BJ (cell line): Measurements from ENCODE around the gene GPX2. TPM values are rescaled to one million over a fixed set of nuclear protein-coding genes. Genes with fewer than 3 reads are reported as not detected.

ENCODE experiments used
- CTCF ChIA-PET: fragments of 350-600 bp; formaldehyde crosslinking; extraction: SDS; loops from one replicate; lab custom pipeline; 2021; ENCODE audit warnings: antibody characterized with exemption, inconsistent platforms; lab: Yijun Ruan, JAX
- POLR2A ChIA-PET: fragments of 300-600 bp; sonication (Branson Sonifier 250); formaldehyde crosslinking; extraction: SDS; loops from one replicate; lab custom pipeline; 2021; ENCODE audit warnings: antibody characterized with exemption; lab: Charles Lee
- DNase-seq: peaks from one replicate; pipeline ENCODE4 v3.0.0-alpha.2; 2011; ENCODE audit warnings: low read depth
- H3K27me3 ChIP-seq: 2 replicates; pipeline ENCODE4 v1.6.0; 2011; ENCODE audit warnings: low read length; ENCODE audit not compliant: control insufficient read depth, insufficient read depth
- H3K36me3 ChIP-seq: 2 replicates; pipeline ENCODE4 v1.5.1; 2011; ENCODE audit warnings: low read length; ENCODE audit not compliant: control insufficient read depth, insufficient read depth
- H3K4me3 ChIP-seq: 2 replicates; pipeline ENCODE4 v1.5.1; 2011; ENCODE audit warnings: low read depth, mild to moderate bottlenecking, control low read depth, low read length
- polyA plus RNA-seq: library from polyadenylated mRNA; depleted of rRNA; stranded (reverse); fragments of >200 nt; gene quantifications from 2 replicates; pipeline ENCODE4 v1.2.3, GENCODE V29; 2011
- TF ChIP-seq, protein P1 (sequence below): IDR thresholded peaks from 2 replicates; pipeline ENCODE4 v1.5.1; 2011; ENCODE audit warnings: low read depth, mild to moderate bottlenecking, control low read depth, inconsistent platforms, low read length, moderate library complexity; ENCODE audit not compliant: insufficient read depth

GPX2 gene
- polyA plus RNA-seq, 1 experiment = 0.15 TPM

DNA sequence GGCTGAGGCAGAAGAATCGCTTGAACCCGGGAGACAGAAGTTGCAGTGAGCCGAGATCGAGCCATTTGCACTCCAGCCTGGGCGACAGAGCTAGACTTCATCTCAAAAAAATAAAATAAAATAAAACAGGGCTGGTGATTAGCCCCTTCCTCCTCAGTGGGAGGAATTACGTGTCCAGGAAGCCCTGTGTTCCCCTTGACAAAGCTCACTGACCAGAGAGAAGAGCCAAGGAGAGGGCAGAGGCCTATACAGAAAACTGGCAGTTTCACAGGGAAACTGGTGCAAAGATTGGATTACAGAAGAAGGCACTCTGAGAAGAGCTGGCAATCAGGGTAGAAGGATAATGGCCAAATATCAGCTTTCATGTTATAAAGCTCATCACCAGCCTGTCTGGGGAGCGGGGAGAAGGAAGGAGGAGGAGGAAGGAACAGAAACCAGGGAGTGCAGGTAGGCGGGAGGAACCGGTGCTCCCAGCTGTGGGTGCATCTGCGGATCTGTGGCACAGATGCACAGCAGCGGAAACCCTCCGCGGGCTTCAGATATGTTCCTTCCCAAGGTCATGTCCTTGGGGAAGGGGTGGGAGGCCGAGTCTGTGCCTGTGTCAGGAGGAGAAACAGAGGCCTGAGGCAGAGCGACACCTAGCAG, 22.9 kb upstream of the GPX2 start:
- DNase-seq = no peak
- TF ChIP-seq, protein P1, sequence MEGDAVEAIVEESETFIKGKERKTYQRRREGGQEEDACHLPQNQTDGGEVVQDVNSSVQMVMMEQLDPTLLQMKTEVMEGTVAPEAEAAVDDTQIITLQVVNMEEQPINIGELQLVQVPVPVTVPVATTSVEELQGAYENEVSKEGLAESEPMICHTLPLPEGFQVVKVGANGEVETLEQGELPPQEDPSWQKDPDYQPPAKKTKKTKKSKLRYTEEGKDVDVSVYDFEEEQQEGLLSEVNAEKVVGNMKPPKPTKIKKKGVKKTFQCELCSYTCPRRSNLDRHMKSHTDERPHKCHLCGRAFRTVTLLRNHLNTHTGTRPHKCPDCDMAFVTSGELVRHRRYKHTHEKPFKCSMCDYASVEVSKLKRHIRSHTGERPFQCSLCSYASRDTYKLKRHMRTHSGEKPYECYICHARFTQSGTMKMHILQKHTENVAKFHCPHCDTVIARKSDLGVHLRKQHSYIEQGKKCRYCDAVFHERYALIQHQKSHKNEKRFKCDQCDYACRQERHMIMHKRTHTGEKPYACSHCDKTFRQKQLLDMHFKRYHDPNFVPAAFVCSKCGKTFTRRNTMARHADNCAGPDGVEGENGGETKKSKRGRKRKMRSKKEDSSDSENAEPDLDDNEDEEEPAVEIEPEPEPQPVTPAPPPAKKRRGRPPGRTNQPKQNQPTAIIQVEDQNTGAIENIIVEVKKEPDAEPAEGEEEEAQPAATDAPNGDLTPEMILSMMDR = no peak
- POLR2A ChIA-PET = no interaction called here
- H3K4me3 ChIP-seq = no peak overlapping the region
- CTCF ChIA-PET = interaction anchor here (1.9 kb wide), 1 partner anchor 142 kb away, joined by 5 read pairs; no protein-coding TSS in a partner anchor
- H3K36me3 ChIP-seq = no peaks in the 10 kb centered on the region
- no peaks in the 10 kb centered on the region for H3K27me3 ChIP-seq

DNA sequence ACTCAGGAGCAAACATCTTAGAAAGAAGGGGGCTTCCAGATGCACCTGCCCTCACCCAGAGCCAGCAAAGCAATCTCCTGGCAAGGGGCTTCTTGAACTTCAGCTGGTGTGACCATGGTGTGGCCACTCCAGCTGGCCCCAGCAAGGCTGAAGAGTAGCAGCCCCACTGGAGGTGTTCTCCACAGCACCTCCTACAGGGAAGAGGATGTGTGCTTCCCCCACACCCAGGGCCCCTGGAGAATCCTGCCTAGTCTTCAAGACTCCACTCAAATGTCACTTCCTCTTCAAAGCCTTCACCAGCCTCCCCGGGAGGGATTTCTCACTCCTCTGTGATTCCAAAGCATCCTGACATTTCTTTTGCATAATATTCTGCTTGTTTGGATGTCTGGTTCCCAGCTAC, 21.1 kb upstream of the GPX2 start:
- Histone ChIP-seq H3K4me3 (no peak overlapping the region), H3K27me3 (no peaks in the 10 kb centered on the region), H3K36me3 (no peaks in the 10 kb centered on the region)
- POLR2A ChIA-PET = no interaction called here
- no peak for DNase-seq
- TF ChIP-seq, protein P1 = no peak
- CTCF ChIA-PET = interaction anchor here (1.0 kb wide), 1 partner anchor 18 kb away, joined by 3 read pairs; no protein-coding TSS in a partner anchor

- no peak overlapping the region for H3K4me3 ChIP-seq
- POLR2A ChIA-PET = no interaction called here
- H3K27me3 ChIP-seq = no peaks in the 10 kb centered on the region
- no peaks in the 10 kb centered on the region for H3K36me3 ChIP-seq
- no peak for DNase-seq
- CTCF ChIA-PET = interaction anchor here (0.8 to 1.6 kb wide), 4 partner anchors 8 to 138 kb away, joined by 3 to 6 read pairs (median 4); no protein-coding TSS in a partner anchor
- TF ChIP-seq, protein P1 = no peak
Measured at GRCh38 chr14:64960762-64961276, 18.3 kb upstream of the GPX2 start.

- TF ChIP-seq, protein P1 = no peak
- no peaks in the 10 kb centered on the region for H3K36me3 ChIP-seq
- H3K4me3 ChIP-seq = no peak overlapping the region
- DNase-seq = no peak
- CTCF ChIA-PET = no interaction called here
- no peaks in the 10 kb centered on the region for H3K27me3 ChIP-seq
- POLR2A ChIA-PET = interaction anchor here (0.5 kb wide), 1 partner anchor 62 kb away, joined by 9 read pairs; no protein-coding TSS in a partner anchor
Measured at GRCh38 chr14:64958743-64959142, 16.2 kb upstream of the GPX2 start.

DNA sequence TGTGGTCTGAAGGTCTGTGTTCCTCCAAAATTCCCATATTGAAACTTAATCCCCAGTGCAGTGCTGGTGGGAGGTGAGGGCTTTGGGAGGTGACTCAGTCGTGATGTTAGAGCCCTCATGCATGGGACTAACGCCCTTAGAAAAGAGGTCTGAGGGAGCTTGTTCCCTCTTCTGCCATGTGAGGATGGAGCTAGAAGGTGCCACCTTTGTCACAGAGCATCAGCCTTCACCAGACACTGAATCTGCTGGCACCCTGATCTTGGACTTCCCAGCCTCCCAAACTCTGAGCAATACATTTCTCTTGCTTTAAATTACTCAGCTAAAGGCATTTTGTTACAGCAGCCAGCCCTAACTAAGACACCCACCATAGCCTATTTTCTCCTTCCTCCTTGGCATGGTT, 15.7 kb upstream of the GPX2 start:
- CTCF ChIA-PET = no interaction called here
- POLR2A ChIA-PET = interaction anchor here (0.5 kb wide), 1 partner anchor 63 kb away, joined by 9 read pairs; no protein-coding TSS in a partner anchor
- TF ChIP-seq, protein P1 = no peak

More for the DNA sequence above, 15.7 kb upstream of the GPX2 start:
- Histone ChIP-seq H3K4me3 (no peak overlapping the region), H3K36me3 (no peaks in the 10 kb centered on the region), H3K27me3 (no peaks in the 10 kb centered on the region)
- DNase-seq = no peak
